HG02852 (cell line): ENCODE results near the gene CDK2.
"Not testable (repeated sequence)": the region's sequence is repeated elsewhere in the genome, so short reads cannot be mapped to it uniquely, and the experiment has no call there.

Experiments
- ATAC-seq: cut with Tn5 transposase; IDR thresholded peaks from one replicate; pipeline ENCODE4 v1.9.1; 2021; ENCODE audit warnings: mild to moderate bottlenecking, moderate library complexity; ENCODE audit not compliant: unreplicated experiment

The CDK2 gene

GRCh38 chr12:55966408-55967281 is at the start of gene CDK2:
Gene CDK2 (plus strand): TSS chr12:55966830. CDS start chr12:55967009, 179 bp downstream.
- ATAC-seq, result peak; percentile 97

- not testable (repeated sequence) for ATAC-seq
These were observed 47.6 kb upstream of the CDK2 start for GRCh38 chr12:55919032-55919431.

- no peak for ATAC-seq
These were observed 44.5 kb upstream of the CDK2 start for GRCh38 chr12:55922126-55922525.

- ATAC-seq, result not testable (repeated sequence)
These were observed 43.0 kb upstream of the CDK2 start for GRCh38 chr12:55923648-55924047.

GRCh38 chr12:55925371-55925770 is 41.3 kb upstream of the CDK2 start:
- no peak for ATAC-seq

- ATAC-seq, result peak; percentile 4
These were observed 40.5 kb upstream of the CDK2 start for GRCh38 chr12:55925870-55926737.

- peak; percentile 43 for ATAC-seq
These were observed 39.7 kb upstream of the CDK2 start for GRCh38 chr12:55926738-55927587.

- peak; percentile 27 for ATAC-seq
These were observed 38.8 kb upstream of the CDK2 start, which contains the start of gene PYM1 for GRCh38 chr12:55927588-55928502. Gene PYM1 (minus strand): TSS chr12:55927894. CDS start chr12:55927761, 133 bp downstream.

GRCh38 chr12:55929306-55929791 is 37.3 kb upstream of the CDK2 start:
- ATAC-seq, result peak; percentile 29

- no peak for ATAC-seq
These were observed 35.8 kb upstream of the CDK2 start, which contains the start of gene DGKA for GRCh38 chr12:55930771-55931316. Gene DGKA (plus strand): TSS chr12:55931162. CDS start chr12:55936504, 5,342 bp downstream.

- ATAC-seq, result no peak
These were observed 35.3 kb upstream of the CDK2 start for GRCh38 chr12:55931317-55931779.

- ATAC-seq, result no peak
These were observed 34.7 kb upstream of the CDK2 start for GRCh38 chr12:55931780-55932550.

GRCh38 chr12:55932551-55932910 is 34.1 kb upstream of the CDK2 start:
- no peak for ATAC-seq

GRCh38 chr12:55933169-55933798 is 33.3 kb upstream of the CDK2 start:
- no peak for ATAC-seq

GRCh38 chr12:55933799-55934742 is 32.6 kb upstream of the CDK2 start:
- no peak for ATAC-seq

GRCh38 chr12:55934773-55935172 is 31.9 kb upstream of the CDK2 start:
- no peak for ATAC-seq

GRCh38 chr12:55935738-55936151 is 30.9 kb upstream of the CDK2 start:
- no peak for ATAC-seq
